Hypothalamus (tissue), 51 donors: Measurements from ENCODE around the gene ECEL1.

Experiments
- DNase-seq, 51 donors: peaks; one replicate each; lab custom pipeline; 2025; lab: John Stamatoyannopoulos, UW

ECEL1 gene

GRCh38 chr2:232431705-232432590 is 55.7 kb downstream of the ECEL1 start:
- DNase-seq, result no peak
